K562 (cell line): ENCODE measurements around the gene F12. TPM values are rescaled to one million over a fixed set of nuclear protein-coding genes. Genes with fewer than 3 reads are reported as not detected.

Experiments used
- ADNP ChIP-seq: fragments of 200-800 bp; sonication (Bioruptor generic); IDR thresholded peaks from 2 replicates; pipeline ENCODE4 v1.6.1; 2016; ENCODE audit warnings: missing genetic modification characterization, missing compliant biosample characterization
- ARID2 ChIP-seq: fragments of 450-650 bp; IDR thresholded peaks from 2 replicates; pipeline ENCODE4 v1.6.1; 2017; ENCODE audit warnings: antibody characterized with exemption, mild to moderate bottlenecking
- ATF7 ChIP-seq: fragments of 450-650 bp; IDR thresholded peaks from 2 replicates; pipeline ENCODE4 v1.7.1; 2014; ENCODE audit warnings: mild to moderate bottlenecking, moderate library complexity
- CBX5 ChIP-seq: IDR thresholded peaks from 2 replicates; pipeline ENCODE4 v1.6.1; 2014; ENCODE audit warnings: low read depth, borderline replicate concordance
- CHD2 ChIP-seq: IDR thresholded peaks from 2 replicates; pipeline ENCODE4 v1.6.1; 2011; ENCODE audit warnings: low read depth, low read length
- DNMT1 ChIP-seq: fragments of 450-650 bp; IDR thresholded peaks from 2 replicates; pipeline ENCODE4 v1.6.1; 2016; ENCODE audit warnings: antibody characterized with exemption, mild to moderate bottlenecking
- FOXP1 ChIP-seq: sonication (generic); formaldehyde crosslinking; IDR thresholded peaks from 2 replicates; pipeline ENCODE4 v1.8.0; 2022; ENCODE audit warnings: mild to moderate bottlenecking, missing genetic modification reagents
- HNRNPK ChIP-seq: fragments of 200-400 bp; formaldehyde crosslinking; IDR thresholded peaks from one replicate; pipeline ENCODE4 v1.6.1; 2018; ENCODE audit warnings: mild to moderate bottlenecking, low read depth, low read length; ENCODE audit not compliant: poor library complexity, severe bottlenecking
- HNRNPUL1 ChIP-seq: fragments of 200-400 bp; formaldehyde crosslinking; IDR thresholded peaks from 2 replicates; pipeline ENCODE4 v1.6.1; 2017; ENCODE audit warnings: low read length
- KAT2B ChIP-seq: IDR thresholded peaks from one replicate; pipeline ENCODE4 v1.6.1; 2012; ENCODE audit warnings: low read depth, mild to moderate bottlenecking, control low read depth, inconsistent platforms, low read length, moderate library complexity
- KAT8 ChIP-seq: fragments of 450-650 bp; IDR thresholded peaks from 2 replicates; pipeline ENCODE4 v1.6.1; 2016; ENCODE audit warnings: low read depth, mild to moderate bottlenecking
- KDM2B ChIP-seq: fragments of 250-450 bp; sonication (Bioruptor Pico); IDR thresholded peaks from 2 replicates; pipeline ENCODE4 v1.8.0; 2021; ENCODE audit warnings: mild to moderate bottlenecking, moderate library complexity
- MTA1 ChIP-seq: fragments of 450-650 bp; IDR thresholded peaks from 2 replicates; pipeline ENCODE4 v1.6.1; 2017; ENCODE audit warnings: borderline replicate concordance
- NCOA6 ChIP-seq: fragments of 450-650 bp; IDR thresholded peaks from 2 replicates; pipeline ENCODE4 v1.6.1; 2017; ENCODE audit warnings: mild to moderate bottlenecking
- NCOR1 ChIP-seq: fragments of 450-650 bp; IDR thresholded peaks from 2 replicates; pipeline ENCODE4 v1.6.1; 2016; ENCODE audit warnings: mild to moderate bottlenecking, moderate library complexity
- NFXL1 ChIP-seq: fragments of 450-650 bp; formaldehyde crosslinking; IDR thresholded peaks from 2 replicates; pipeline ENCODE4 v1.4.0; 2021; ENCODE audit warnings: mild to moderate bottlenecking
- PHF8 ChIP-seq: fragments of 200-600 bp; sonication (generic); IDR thresholded peaks from 2 replicates; pipeline ENCODE4 v1.6.1; 2012; ENCODE audit warnings: mixed run types, mild to moderate bottlenecking, inconsistent platforms, low read length, moderate library complexity, borderline replicate concordance
- PPARD ChIP-seq: fragments of 250-450 bp; sonication (Bioruptor Pico); IDR thresholded peaks from 2 replicates; pipeline ENCODE4 v1.8.0; 2022; ENCODE audit warnings: inconsistent platforms, mild to moderate bottlenecking, moderate library complexity
- PTBP1 ChIP-seq: fragments of 200-400 bp; formaldehyde crosslinking; IDR thresholded peaks from 2 replicates; pipeline ENCODE4 v1.6.1; 2017; ENCODE audit warnings: low read depth, low read length
- RFX5 ChIP-seq: IDR thresholded peaks from 2 replicates; pipeline ENCODE4 v1.6.1; 2011; ENCODE audit warnings: low read depth, mild to moderate bottlenecking, improper control_type of control experiment, low read length
- SNIP1 ChIP-seq: fragments of 450-650 bp; IDR thresholded peaks from 2 replicates; pipeline ENCODE4 v1.7.1; 2017; ENCODE audit warnings: low read depth, mild to moderate bottlenecking
- SPI1 ChIP-seq: IDR thresholded peaks from 2 replicates; pipeline ENCODE4 v1.6.1; 2011; ENCODE audit warnings: low read depth, low read length, control low read depth, borderline replicate concordance
- TFAM ChIP-seq: fragments of 250-450 bp; sonication (Bioruptor Pico); conservative IDR thresholded peaks from 2 replicates; pipeline ENCODE4 v1.5.0; 2021; ENCODE audit warnings: mild to moderate bottlenecking, moderate library complexity
- TSC22D4 ChIP-seq: fragments of 450-650 bp; IDR thresholded peaks from 2 replicates; pipeline ENCODE4 v1.6.1; 2016; ENCODE audit warnings: missing genetic modification characterization, missing biosample characterization, control low read depth
- ZNF239 ChIP-seq: fragments of 250-450 bp; sonication (Bioruptor Pico); IDR thresholded peaks from 2 replicates; pipeline ENCODE4 v1.4.0; 2020; ENCODE audit warnings: mild to moderate bottlenecking
- ZNF699 ChIP-seq: fragments of 250-450 bp; sonication (Bioruptor Pico); IDR thresholded peaks from 2 replicates; pipeline ENCODE4 v1.8.0; 2021; ENCODE audit warnings: mild to moderate bottlenecking, moderate library complexity; ENCODE audit not compliant: insufficient replicate concordance
- ZNF717 ChIP-seq: fragments of 250-450 bp; sonication (Bioruptor Pico); IDR thresholded peaks from 2 replicates; pipeline ENCODE4 v1.5.0; 2021
- ZNF764 ChIP-seq: fragments of 250-450 bp; sonication (Bioruptor Pico); IDR thresholded peaks from 2 replicates; pipeline ENCODE4 v1.4.0; 2020; ENCODE audit warnings: low read depth, mild to moderate bottlenecking, moderate library complexity
- polyA plus RNA-seq, 8 experiments: library from polyadenylated mRNA; depleted of rRNA in 4 of 8; stranded (reverse) in 5 of 8; unstranded in 3 of 8; fragments of >200 nt; fragmentation: Nextera tagmentation in 2 of 8; fragmentation: Illumina TruSeq in 1 of 8; extraction: Ambion mirVana in 2 of 8; extraction: Trizol in 1 of 8; gene quantifications; 2 replicates each; pipeline versions ENCODE4 v1.2.1 to v1.2.3, GENCODE V29; 2011 to 2014; ENCODE audit warnings: inconsistent platforms in 1 of 8, missing spikeins in 1 of 8
- total RNA-seq, 7 experiments: library from RNA; depleted of rRNA in 6 of 7; stranded (reverse); fragments of >200 nt in 6 of 7; fragmentation: Illumina TruSeq in 2 of 7; extraction: Trizol in 2 of 7; gene quantifications; 2 replicates each; pipeline versions ENCODE4 v1.2.1 to v1.2.3, GENCODE V29; 2011 to 2021; ENCODE audit warnings: low replicate concordance in 1 of 7
- TF ChIP-seq, protein P1 (sequence below): fragments of 450-650 bp; formaldehyde crosslinking; IDR thresholded peaks from 2 replicates; pipeline ENCODE4 v1.4.0; 2020; ENCODE audit warnings: mild to moderate bottlenecking
- TF ChIP-seq, protein P2 (sequence below): sonication (generic); formaldehyde crosslinking; IDR thresholded peaks from 2 replicates; pipeline ENCODE4 v1.8.1; 2022; ENCODE audit warnings: missing genetic modification reagents

Gene F12
- total and polyA plus RNA-seq, 9 of the 15 experiments (the other 6 are each of a cell fraction or from before 2014, with no cell fraction given), result 0.59 to 18.3 (median 3.6) TPM

DNA sequence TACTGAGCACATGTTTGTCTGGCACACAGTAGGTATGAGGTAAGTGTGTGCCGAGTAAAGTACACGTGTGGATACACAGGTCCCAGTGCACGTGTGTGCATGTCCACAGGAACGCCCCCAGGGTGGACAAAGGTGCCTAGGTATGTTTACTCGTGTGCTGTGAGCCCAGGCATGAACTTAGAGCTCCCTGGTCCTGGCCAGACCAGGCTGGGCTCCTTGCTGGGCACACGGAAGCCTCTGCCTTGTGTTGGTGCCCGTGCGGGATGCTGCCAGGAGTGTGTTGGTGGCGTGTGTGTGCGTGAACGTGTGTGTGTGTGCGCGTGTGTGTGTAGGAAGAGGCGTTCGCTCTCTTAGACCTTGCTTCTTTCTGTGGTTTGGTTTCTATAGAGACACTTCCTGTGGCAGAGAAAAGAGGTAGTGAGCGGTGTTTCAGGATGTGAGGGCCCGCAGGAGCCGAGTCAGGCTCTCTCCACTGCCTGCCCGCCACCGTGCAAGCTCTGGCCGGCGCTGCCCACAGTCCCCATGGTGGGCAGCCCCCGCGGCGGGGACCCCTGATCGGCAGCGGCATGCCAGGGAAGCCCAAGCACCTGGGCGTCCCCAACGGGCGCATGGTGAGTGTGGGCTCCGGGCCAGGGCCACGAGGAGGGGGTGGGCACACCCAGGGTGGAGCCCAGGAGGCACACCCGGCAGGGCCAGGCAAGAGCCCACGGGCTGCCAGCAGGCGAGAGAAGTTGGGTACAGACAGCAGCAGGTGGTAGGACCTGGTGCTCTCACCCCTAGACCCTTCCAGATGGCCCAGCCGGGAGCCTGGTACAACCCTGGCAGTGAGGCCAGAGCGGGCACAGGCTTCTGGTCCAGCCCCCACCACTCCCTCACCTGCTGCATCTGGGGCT is 51.7 kb downstream of the F12 start, which contains the start of gene RGS14 (continued):
- TF ChIP-seq NCOR1 (no peak), PHF8 (peak; percentile 50; the same call in 1 of the 2 replicates), TFAM (CRISPR knock-in tag) (no peak), RFX5 (no peak), HNRNPK (no peak), HNRNPUL1 (no peak), ZNF239 (CRISPR knock-in tag) (no peak), ZNF764 (CRISPR knock-in tag) (no peak), DNMT1 (no peak), FOXP1 (CRISPR knock-in tag) (no peak), ARID2 (no peak), KAT2B (no peak), NCOA6 (no peak), MTA1 (no peak), KAT8 (no peak), SNIP1 (no peak), KDM2B (CRISPR knock-in tag) (no peak), CHD2 (no peak), ATF7 (no peak), PPARD (CRISPR knock-in tag) (no peak), CBX5 (no peak), TSC22D4 (tag) (no peak), ZNF717 (CRISPR knock-in tag) (no peak), SPI1 (peak; percentile 81; the same call in 1 of the 2 replicates), ADNP (tag) (no peak), PTBP1 (no peak), ZNF699 (no peak), NFXL1 (CRISPR knock-in tag) (no peak)
- TF ChIP-seq, protein P1, sequence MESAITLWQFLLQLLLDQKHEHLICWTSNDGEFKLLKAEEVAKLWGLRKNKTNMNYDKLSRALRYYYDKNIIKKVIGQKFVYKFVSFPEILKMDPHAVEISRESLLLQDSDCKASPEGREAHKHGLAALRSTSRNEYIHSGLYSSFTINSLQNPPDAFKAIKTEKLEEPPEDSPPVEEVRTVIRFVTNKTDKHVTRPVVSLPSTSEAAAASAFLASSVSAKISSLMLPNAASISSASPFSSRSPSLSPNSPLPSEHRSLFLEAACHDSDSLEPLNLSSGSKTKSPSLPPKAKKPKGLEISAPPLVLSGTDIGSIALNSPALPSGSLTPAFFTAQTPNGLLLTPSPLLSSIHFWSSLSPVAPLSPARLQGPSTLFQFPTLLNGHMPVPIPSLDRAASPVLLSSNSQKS (CRISPR knock-in tag), result no peak
- TF ChIP-seq, protein P2, sequence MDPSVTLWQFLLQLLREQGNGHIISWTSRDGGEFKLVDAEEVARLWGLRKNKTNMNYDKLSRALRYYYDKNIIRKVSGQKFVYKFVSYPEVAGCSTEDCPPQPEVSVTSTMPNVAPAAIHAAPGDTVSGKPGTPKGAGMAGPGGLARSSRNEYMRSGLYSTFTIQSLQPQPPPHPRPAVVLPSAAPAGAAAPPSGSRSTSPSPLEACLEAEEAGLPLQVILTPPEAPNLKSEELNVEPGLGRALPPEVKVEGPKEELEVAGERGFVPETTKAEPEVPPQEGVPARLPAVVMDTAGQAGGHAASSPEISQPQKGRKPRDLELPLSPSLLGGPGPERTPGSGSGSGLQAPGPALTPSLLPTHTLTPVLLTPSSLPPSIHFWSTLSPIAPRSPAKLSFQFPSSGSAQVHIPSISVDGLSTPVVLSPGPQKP, result no peak
